ENCODE data around the gene HEXD.

The HEXD gene

DNA sequence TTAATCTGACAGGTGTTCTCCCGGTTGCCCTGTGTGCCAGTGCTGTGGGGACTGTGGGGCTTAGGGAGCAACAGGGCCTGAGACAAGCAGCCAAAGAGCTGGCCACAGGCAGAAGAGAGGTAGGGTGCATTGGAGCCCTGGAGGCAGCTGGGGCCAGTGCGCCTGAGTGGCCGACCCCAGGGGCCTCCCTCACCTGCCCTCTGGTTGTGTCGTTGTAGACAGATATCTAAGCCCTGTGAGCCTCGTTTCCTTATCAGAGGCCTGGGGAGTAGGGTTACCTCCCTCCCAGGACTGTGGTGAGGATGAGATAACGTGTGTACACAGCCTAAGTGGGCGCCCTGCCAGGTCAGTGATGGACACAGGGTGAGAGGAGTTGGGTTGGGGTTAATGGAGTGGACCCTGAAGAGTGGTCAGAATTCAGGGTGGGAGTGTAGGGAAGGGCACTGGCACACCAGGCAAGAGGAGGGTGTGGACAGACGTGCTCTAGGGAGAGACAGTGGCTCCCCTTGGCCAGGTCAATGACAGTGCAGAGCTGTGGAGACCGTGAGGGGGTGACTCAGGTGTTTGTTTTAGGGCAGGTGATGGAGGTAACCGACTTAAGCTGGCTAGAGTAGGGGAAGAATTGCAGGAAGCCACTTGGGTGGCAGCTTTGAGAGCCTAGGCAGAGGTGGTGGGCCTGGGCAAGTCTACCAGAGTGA, 43.8 kb downstream of the HEXD start:
- no peak for DNase-seq

- no peak for DNase-seq
Measured at GRCh38 chr17:82463391-82463790, 45.2 kb downstream of the HEXD start.

- no peak for DNase-seq
Measured at GRCh38 chr17:82463925-82464566, 45.9 kb downstream of the HEXD start.

DNA sequence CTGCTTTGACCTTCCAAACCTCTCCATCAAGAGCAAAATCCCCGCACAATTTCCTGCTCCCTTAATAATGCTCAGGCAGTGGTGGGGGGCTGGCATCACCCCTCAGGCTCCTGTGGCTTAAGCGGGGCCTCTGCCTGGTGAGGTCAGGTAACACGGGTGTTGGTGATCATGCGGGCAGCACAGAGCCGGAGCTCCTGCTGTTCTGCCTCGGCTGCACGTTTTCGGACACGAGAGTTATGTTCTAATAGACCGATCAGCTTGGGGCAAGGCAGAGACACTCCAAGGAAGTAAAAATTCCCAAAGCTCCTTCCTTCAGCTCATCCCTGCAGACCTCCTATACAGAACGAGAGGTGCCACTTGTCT, 46.4 kb downstream of the HEXD start:
- no peak for DNase-seq

- no peak for DNase-seq
Measured at GRCh38 chr17:82465023-82465603, 47.0 kb downstream of the HEXD start.

- DNase-seq = no peak
Measured at GRCh38 chr17:82468692-82469091, 50.5 kb downstream of the HEXD start.

- no peak for DNase-seq
Measured at GRCh38 chr17:82470065-82470464, 51.9 kb downstream of the HEXD start.

GRCh38 chr17:82474223-82475010, 56.3 kb downstream of the HEXD start:
- DNase-seq = no peak

DNA sequence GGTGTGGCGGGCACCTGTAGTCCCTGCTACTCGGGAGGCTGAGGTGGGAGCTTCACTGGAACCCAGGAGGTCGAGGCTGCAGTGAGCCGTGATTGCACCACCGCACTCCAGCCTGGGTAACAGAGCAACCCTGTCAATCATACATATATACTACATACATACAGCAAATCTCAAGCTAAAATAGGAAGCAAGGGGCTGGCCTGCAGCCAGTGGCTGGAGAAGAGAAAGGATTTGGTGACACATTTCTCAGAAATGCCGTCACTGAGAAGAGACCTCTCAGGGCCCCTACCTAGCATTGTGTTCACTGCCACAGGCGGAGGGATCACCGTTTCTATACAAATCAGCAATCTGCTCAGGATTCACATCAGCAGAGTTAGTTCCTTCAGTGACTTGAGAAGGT, 57.3 kb downstream of the HEXD start:
- no peak for DNase-seq

DNA sequence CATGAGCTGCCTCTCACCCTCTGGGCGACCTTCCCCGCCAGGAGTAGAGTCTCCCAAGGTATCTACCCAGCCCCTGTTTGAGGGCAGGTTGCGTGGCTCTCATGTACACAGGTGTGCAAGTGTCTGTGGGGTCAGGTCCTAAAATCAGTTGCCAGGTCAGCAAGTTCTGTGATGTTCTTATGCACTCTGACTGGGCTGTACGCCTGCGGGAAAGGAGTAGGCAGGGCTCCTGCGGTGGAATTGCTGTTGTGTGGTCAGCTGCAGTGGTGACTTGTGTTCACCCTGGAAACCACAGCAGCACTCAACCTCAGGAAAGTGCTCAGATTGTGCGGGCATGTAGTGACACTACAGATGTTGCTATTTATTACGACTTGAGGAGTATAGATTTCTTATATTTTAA, 59.8 kb downstream of the HEXD start:
- no peak for DNase-seq

DNA sequence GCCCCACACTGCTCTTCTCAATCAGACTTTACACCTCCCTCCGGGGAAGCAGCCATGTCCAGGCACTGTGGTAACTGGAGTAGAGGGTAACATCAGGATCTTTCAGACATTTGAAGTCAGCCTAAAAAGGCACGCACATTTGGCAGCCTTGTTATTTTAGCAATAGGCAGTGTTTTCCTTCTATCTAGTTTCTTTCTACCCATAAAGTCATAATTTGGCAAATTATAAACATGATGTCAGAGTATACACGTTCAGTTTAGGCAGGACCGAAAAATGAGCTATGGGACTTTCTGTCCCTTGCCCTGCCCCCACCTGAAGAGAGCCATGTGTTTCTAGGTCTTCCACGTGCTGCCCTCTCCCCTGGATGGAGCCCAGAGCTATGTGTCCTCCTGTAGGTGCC, 61.5 kb downstream of the HEXD start:
- DNase-seq = no peak

DNA sequence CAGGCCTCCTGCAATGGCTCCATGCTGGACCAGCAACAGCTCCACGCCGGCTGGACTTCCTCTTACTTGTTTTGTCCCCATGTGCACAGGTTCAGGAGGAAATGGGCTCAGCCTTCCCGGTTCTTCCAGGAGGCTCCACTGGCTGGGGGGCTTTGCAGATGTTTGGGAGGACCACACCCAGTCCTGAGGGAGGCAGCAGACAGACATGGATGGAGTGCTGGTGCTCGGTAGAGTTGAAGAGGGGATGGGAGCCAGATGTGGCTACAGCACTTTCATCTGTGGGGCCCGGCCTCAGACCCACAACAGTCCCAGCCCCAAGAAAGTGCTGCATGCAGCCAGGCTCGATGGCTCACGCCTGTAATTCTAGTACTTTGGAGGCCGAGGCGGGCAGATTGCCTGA, 62.2 kb downstream of the HEXD start:
- no peak for DNase-seq

GRCh38 chr17:82483204-82483660, 65.1 kb downstream of the HEXD start:
- DNase-seq = no peak

- no peak for DNase-seq
Measured at GRCh38 chr17:82483836-82484235, 65.7 kb downstream of the HEXD start.

DNA sequence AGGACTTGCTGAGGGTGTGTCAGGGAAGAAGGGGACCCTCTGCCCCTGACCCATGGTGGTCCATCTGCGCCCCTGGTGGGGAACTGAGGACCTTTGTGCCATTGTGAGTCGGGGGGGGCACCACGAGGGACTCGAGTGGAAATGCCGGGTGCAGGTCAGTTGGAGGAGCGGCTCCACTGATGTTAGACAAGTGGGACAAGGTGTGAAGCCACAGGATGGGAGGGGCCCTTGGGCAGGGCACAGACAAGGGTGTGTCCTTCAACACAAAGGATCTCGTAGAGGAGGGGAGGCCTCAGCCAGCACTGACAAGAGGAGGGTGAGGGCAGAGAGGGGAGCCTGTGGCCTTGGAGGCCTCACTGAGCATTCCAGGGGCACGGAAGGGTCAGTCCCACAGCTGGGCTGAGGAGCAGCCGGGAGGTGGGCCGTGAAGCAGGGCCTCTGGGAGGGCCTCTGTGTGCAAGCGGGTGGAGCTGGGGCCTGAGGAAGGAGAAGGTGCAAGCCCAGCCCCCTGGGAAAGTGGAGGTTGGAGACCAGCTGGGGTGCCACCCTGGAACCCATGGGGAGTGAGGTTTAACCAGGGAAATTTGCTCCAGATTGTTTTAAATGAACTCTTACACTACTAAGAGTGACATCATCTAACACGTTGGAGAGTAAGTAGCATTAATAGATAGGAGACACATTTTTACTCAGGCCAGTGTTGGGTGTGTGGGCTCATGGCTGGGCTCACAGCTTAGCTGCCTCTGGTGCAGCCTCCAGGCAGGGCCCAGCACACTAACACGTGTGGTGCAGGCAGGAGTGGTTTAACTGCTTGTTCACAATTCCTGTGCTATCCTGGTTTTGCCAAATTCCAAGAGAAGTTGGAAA, 68.3 kb downstream of the HEXD start:
- no peak for DNase-seq

DNA sequence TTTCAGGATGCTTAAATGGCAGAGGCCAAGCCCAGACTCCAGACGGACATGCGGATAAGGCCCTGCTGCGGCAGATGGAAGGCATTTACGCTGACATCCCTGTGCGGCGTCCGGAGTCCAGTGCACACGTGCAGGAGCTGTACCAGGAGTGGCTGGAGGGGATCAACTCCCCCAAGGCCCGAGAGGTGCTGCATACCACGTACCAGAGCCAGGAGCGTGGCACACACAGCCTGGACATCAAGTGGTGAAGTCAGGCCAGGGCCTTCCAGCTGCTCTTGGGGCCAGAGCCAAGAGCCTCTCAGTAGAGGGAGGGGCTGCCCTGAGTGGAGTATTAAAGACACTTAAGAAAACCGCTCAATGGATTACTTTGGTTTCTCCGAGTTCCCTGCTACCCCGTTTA, 69.8 kb downstream of the HEXD start:
- no peak for DNase-seq

GRCh38 chr17:82489117-82489516, 71.0 kb downstream of the HEXD start:
- DNase-seq = no peak

DNA sequence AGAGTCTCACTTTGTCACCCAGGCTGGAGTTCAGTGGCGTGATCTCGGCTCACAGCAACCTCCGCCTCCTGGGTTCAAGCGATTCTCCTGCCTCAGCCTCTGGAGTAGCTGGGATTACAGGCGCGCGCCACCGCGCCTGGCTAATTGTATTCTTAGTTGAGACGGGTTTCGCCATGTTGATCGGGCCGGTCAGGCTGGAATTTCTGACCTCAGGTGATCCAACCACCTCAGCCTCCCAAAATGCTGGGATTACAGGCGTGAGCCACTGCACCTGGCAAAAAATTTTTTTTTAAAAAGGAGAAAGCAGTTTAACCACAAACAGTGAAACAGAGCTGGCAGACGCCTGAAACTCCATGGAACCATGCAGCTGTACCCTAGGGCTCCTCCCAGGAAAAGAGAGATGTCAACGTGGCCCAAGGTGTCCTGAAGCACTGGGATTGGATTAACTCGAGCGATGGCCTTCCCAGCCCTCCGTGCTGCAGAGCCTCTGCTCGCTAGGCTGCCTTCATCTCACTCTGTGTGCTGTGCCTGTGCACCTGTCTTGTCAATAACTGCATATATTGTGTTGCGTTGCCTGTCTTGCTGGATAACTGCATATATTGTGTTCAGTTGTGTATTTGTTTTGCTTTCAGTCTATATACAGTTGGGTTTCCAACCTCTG, 71.8 kb downstream of the HEXD start:
- no peak for DNase-seq

DNA sequence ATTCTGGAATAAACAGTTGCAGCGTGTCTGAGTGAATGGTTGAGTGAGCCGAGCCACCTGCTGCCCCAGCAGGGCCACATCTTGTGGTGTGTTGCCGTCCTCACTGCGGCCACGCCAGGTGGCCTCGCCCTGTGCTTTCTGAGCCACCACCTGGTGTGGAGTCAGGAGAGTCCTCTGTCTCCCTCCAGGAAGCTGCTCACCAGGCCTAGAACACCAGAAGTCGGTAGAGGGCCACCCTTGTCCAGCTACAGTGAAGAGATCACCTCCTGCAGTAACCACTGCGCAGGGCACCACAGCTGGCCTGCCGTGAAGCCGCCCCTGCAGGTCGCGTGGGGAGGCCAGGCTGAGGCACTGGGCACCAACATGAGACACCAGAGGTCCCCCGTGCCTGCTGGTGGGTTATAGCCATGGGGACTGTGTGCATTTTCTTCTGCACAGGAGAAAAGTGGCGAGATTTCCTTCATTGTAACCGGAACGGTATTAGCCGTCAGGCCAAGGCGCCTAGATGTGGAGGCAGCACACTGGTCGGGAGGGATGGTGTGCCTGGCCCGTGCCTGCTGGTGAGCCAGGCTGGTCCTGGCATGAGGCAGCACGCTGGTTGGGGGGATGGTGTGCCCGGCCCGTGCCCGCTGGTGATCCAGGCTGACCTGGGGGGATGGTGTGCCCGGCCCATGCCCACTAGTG, 72.5 kb downstream of the HEXD start:
- DNase-seq = no peak

- DNase-seq = no peak
Measured at GRCh38 chr17:82491196-82491530, 73.0 kb downstream of the HEXD start.

- no peak for DNase-seq
Measured at GRCh38 chr17:82491533-82491932, 73.4 kb downstream of the HEXD start.
